ENCODE measurements around the gene TWIST2. TPM values are rescaled to one million over a fixed set of nuclear protein-coding genes. Genes with fewer than 3 reads are reported as not detected.

Gene TWIST2
- total RNA-seq, 2 experiments from 2014 or later, result not detected

GRCh38 chr2:238868067-238868524 is 20.2 kb downstream of the TWIST2 start:
- H3K27me3 Mint-ChIP-seq, result peaks cover 2% of the 10 kb centered on the region
- no peaks in the 10 kb centered on the region for H3K4me1 Mint-ChIP-seq (ENCODE audit: low read depth)
- peaks cover 0 to 2% of the 10 kb centered on the region in 2 experiments for H3K27me3 ChIP-seq (ENCODE audit: control insufficient read depth in 1 of 2, insufficient read depth in 2 of 2, low read length in 2 of 2)
- no peak overlapping the region for H3K4me3 ChIP-seq (ENCODE audit: low read length)
- no peaks in the 10 kb centered on the region for H3K36me3 ChIP-seq (ENCODE audit: insufficient read depth, low read length)
- TF ChIP-seq, protein P1, sequence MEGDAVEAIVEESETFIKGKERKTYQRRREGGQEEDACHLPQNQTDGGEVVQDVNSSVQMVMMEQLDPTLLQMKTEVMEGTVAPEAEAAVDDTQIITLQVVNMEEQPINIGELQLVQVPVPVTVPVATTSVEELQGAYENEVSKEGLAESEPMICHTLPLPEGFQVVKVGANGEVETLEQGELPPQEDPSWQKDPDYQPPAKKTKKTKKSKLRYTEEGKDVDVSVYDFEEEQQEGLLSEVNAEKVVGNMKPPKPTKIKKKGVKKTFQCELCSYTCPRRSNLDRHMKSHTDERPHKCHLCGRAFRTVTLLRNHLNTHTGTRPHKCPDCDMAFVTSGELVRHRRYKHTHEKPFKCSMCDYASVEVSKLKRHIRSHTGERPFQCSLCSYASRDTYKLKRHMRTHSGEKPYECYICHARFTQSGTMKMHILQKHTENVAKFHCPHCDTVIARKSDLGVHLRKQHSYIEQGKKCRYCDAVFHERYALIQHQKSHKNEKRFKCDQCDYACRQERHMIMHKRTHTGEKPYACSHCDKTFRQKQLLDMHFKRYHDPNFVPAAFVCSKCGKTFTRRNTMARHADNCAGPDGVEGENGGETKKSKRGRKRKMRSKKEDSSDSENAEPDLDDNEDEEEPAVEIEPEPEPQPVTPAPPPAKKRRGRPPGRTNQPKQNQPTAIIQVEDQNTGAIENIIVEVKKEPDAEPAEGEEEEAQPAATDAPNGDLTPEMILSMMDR (IDR thresholded peaks at IDR 0.05), result no peak
- POLR2A ChIA-PET, result no interaction called here
- intact Hi-C loops (cut with DNase I, micrococcal nuclease), result no loop called here
- H3K9me3 Mint-ChIP-seq, result no peaks in the 10 kb centered on the region
- peaks cover 0 to 15% of the 10 kb centered on the region in 2 experiments for H3K9me3 ChIP-seq (ENCODE audit: control insufficient read depth in 1 of 2, insufficient read depth in 1 of 2, low read length in 2 of 2)
- no peak overlapping the region for H3K27ac ChIP-seq (ENCODE audit: low read depth in 1 of 2, low read length in 2 of 2)
- H3K4me1 ChIP-seq (ENCODE audit: insufficient read depth, low read length), result no peaks in the 10 kb centered on the region
- DNase-seq, result no peak
- no peak overlapping the region for H3K4me3 Mint-ChIP-seq
- H3K36me3 Mint-ChIP-seq (ENCODE audit: low read depth), result no peaks in the 10 kb centered on the region
- CTCF ChIA-PET, result no interaction called here
- H3K27ac Mint-ChIP-seq, result no peak overlapping the region
- no peak for ATAC-seq (ENCODE audit: poor library complexity)

DNA sequence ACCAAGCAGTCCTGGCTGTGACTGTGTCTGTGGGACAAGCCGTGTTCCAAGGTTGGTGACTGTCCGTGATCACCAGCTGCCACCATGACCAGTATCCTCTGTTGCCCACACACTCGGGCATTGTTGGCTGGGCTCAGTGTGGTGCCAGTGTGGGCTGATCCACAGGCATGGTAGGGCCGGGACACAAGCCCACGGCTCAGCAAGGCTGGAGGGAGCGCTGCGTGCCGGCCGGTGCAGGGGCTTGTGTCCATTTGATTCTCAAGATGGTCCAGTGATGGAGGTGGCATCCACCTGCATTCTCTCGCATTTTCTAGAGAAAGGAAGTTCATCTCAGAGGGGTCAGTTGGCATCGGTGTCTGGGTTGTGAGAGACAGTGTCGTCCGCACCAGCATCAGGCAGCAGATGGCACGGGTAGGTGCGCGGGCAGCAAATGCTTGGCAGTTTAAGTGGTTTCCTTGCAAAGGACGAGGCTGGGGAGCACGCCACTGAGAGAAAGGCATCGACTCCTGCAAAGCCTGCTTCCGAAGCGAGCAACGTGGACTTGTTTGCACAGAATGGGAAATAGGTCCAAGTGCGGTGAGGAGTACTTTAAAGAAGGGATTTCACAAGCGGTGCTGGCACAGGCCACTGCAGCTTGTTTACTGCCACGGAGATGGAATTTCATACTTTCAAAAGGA is 20.9 kb downstream of the TWIST2 start:
- H3K9me3 ChIP-seq (ENCODE audit: control insufficient read depth in 1 of 2, insufficient read depth in 1 of 2, low read length in 2 of 2), result peaks cover 0 to 15% of the 10 kb centered on the region in 2 experiments

GRCh38 chr2:238869293-238870124 is 21.6 kb downstream of the TWIST2 start:
- no peak for DNase-seq
- Histone ChIP-seq H3K4me3 (ENCODE audit: low read length) (no peak overlapping the region), H3K9me3 (ENCODE audit: control insufficient read depth in 1 of 2, insufficient read depth in 1 of 2, low read length in 2 of 2) (peaks cover 0 to 10% of the 10 kb centered on the region in 2 experiments), H3K4me1 (ENCODE audit: insufficient read depth, low read length) (no peaks in the 10 kb centered on the region), H3K27me3 (ENCODE audit: control insufficient read depth in 1 of 2, insufficient read depth in 2 of 2, low read length in 2 of 2) (no peaks in the 10 kb centered on the region), H3K27ac (ENCODE audit: low read depth in 1 of 2, low read length in 2 of 2) (no peak overlapping the region), H3K36me3 (ENCODE audit: insufficient read depth, low read length) (no peaks in the 10 kb centered on the region)
- peaks cover 10% of the 10 kb centered on the region for H3K27me3 Mint-ChIP-seq
- TF ChIP-seq, protein P1 (IDR thresholded peaks at IDR 0.05), result no peak
- no peaks in the 10 kb centered on the region for H3K9me3 Mint-ChIP-seq
- ChIA-PET POLR2A (no interaction called here), CTCF (no interaction called here)
- intact Hi-C loops (cut with DNase I, micrococcal nuclease), result no loop called here
- no peaks in the 10 kb centered on the region for H3K4me1 Mint-ChIP-seq (ENCODE audit: low read depth)
- no peak overlapping the region for H3K27ac Mint-ChIP-seq
- ATAC-seq (ENCODE audit: poor library complexity), result no peak
- no peaks in the 10 kb centered on the region for H3K36me3 Mint-ChIP-seq (ENCODE audit: low read depth)
- H3K4me3 Mint-ChIP-seq, result no peak overlapping the region

More for the DNA sequence above, 20.9 kb downstream of the TWIST2 start:
- Histone ChIP-seq H3K4me3 (ENCODE audit: low read length) (no peak overlapping the region), H3K36me3 (ENCODE audit: insufficient read depth, low read length) (no peaks in the 10 kb centered on the region), H3K4me1 (ENCODE audit: insufficient read depth, low read length) (no peaks in the 10 kb centered on the region), H3K27ac (ENCODE audit: low read depth in 1 of 2, low read length in 2 of 2) (no peak overlapping the region), H3K27me3 (ENCODE audit: control insufficient read depth in 1 of 2, insufficient read depth in 2 of 2, low read length in 2 of 2) (peaks cover 0 to 2% of the 10 kb centered on the region in 2 experiments)
- Mint-ChIP-seq H3K4me1 (ENCODE audit: low read depth) (no peaks in the 10 kb centered on the region), H3K9me3 (no peaks in the 10 kb centered on the region), H3K4me3 (no peak overlapping the region), H3K27me3 (peaks cover 5% of the 10 kb centered on the region), H3K36me3 (ENCODE audit: low read depth) (no peaks in the 10 kb centered on the region), H3K27ac (no peak overlapping the region)
- ATAC-seq (ENCODE audit: poor library complexity) (no peak), DNase-seq (no peak)
- CTCF ChIA-PET, result no interaction called here
- POLR2A ChIA-PET, result no interaction called here
- TF ChIP-seq, protein P1 (IDR thresholded peaks at IDR 0.05), result no peak
- intact Hi-C loops (cut with DNase I, micrococcal nuclease), result no loop called here
